PC-9 (cell line): ENCODE results near the gene NSL1.

Experiments
- EZH2 ChIP-seq: fragments of 200-600 bp; sonication (generic); IDR thresholded peaks from 2 replicates; pipeline ENCODE4 v1.8.0; 2017; ENCODE audit warnings: antibody characterized with exemption, low read depth
- TF ChIP-seq, protein P1 (sequence below): fragments of 200-600 bp; sonication (generic); conservative IDR thresholded peaks from 2 replicates; pipeline ENCODE4 v1.6.1; 2017; ENCODE audit warnings: mixed run types, antibody characterized with exemption, mild to moderate bottlenecking, moderate library complexity

- TF ChIP-seq, protein P1, sequence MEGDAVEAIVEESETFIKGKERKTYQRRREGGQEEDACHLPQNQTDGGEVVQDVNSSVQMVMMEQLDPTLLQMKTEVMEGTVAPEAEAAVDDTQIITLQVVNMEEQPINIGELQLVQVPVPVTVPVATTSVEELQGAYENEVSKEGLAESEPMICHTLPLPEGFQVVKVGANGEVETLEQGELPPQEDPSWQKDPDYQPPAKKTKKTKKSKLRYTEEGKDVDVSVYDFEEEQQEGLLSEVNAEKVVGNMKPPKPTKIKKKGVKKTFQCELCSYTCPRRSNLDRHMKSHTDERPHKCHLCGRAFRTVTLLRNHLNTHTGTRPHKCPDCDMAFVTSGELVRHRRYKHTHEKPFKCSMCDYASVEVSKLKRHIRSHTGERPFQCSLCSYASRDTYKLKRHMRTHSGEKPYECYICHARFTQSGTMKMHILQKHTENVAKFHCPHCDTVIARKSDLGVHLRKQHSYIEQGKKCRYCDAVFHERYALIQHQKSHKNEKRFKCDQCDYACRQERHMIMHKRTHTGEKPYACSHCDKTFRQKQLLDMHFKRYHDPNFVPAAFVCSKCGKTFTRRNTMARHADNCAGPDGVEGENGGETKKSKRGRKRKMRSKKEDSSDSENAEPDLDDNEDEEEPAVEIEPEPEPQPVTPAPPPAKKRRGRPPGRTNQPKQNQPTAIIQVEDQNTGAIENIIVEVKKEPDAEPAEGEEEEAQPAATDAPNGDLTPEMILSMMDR, result no peak
- no peak for TF ChIP-seq EZH2
Measured at GRCh38 chr1:212781225-212781624, 10.4 kb downstream of the NSL1 start.
